K562 (cell line): Measurements from ENCODE around the gene WWOX. TPM values are rescaled to one million over a fixed set of nuclear protein-coding genes. Genes with fewer than 3 reads are reported as not detected.

Experiments used
- ATAC-seq: fragments of 200-7000 bp; cut with Tn5 transposase; 3 replicates; pipeline ENCODE4 v1.9.1; 2020; ENCODE audit warnings: moderate library complexity
- BruUV-seq: library from RNA; stranded (reverse); fragments of 400-500 nt; replicated peaks from 2 replicates; lab custom pipeline; 2021; lab: Mats Ljungman, UMichigan
- CTCF ChIA-PET: fragments of 300-600 bp; formaldehyde crosslinking; extraction: SDS; loops from one replicate; lab custom pipeline; 2021; ENCODE audit warnings: low intra/inter-chr PET ratio; lab: Yijun Ruan, JAX
- POLR2A ChIA-PET: fragments of 300-600, 350-650 bp; sonication (Branson Sonifier 250); formaldehyde crosslinking; extraction: SDS; loops from one replicate; lab custom pipeline; 2021; ENCODE audit warnings: antibody characterized with exemption, inconsistent platforms; lab: Yijun Ruan, JAX
- DNase-seq, 4 experiments: peaks; one replicate each; pipeline versions ENCODE4 v3.0.0 to v3.0.0-alpha.2; 2011 to 2018; ENCODE audit warnings: low spot score in 3 of 4, mixed read lengths in 3 of 4; ENCODE audit errors: extremely low read depth in 1 of 4
- FAIRE-seq: peaks from 2 replicates; lab custom pipeline; 2011; peaks lifted over from hg19 to GRCh38; lab: Jason Lieb, UNC
- H2AFZ ChIP-seq: 2 replicates; pipeline ENCODE4 v1.6.0; 2011; ENCODE audit warnings: low read depth, low read length, control low read depth, inconsistent platforms
- H3K27ac ChIP-seq: fragments of 200-600 bp; 3 replicates; pipeline ENCODE4 v1.8.0; 2011; ENCODE audit warnings: low read depth, mild to moderate bottlenecking, control low read depth, inconsistent platforms, low read length, moderate library complexity, mixed read lengths; ENCODE audit errors: extremely low read depth
- H3K27me3 ChIP-seq, 2 experiments: fragments of 300-600 bp in 1 of 2; 2 replicates in 1 of 2; 3 replicates in 1 of 2; pipeline versions ENCODE4 v1.6.0 to v1.8.0; 2011; ENCODE audit warnings: inconsistent platforms in 2 of 2, low read length in 2 of 2, mild to moderate bottlenecking in 1 of 2, mixed read lengths in 1 of 2, moderate library complexity in 1 of 2; ENCODE audit not compliant: control insufficient read depth in 2 of 2, insufficient read depth in 2 of 2
- H3K36me3 ChIP-seq: fragments of 300-600 bp; 3 replicates; pipeline ENCODE4 v1.8.0; 2011; ENCODE audit warnings: mild to moderate bottlenecking, low read length, inconsistent platforms; ENCODE audit not compliant: control insufficient read depth, insufficient read depth
- H3K4me1 ChIP-seq, 2 experiments: fragments of 200-600 bp in 1 of 2; replicated peaks in 1 of 2; 2 replicates in 1 of 2; 3 replicates in 1 of 2; pipeline versions ENCODE4 v1.5.1 to v1.8.0; 2011; ENCODE audit warnings: inconsistent platforms in 2 of 2, low read length in 2 of 2, mild to moderate bottlenecking in 1 of 2, mixed read lengths in 1 of 2, moderate library complexity in 1 of 2; ENCODE audit not compliant: control insufficient read depth in 2 of 2, insufficient read depth in 2 of 2
- H3K4me2 ChIP-seq: 2 replicates; pipeline ENCODE4 v1.6.1; 2011; ENCODE audit warnings: low read length, control low read depth, inconsistent platforms, mixed read lengths; ENCODE audit not compliant: insufficient read depth
- H3K4me3 ChIP-seq: fragments of 200-600 bp; sonication (generic), shearing (Covaris generic); 2 replicates; pipeline ENCODE4 v1.5.1; 2016; ENCODE audit warnings: control low read depth, inconsistent platforms
- H3K79me2 ChIP-seq: fragments of 200-600 bp; 3 replicates; pipeline ENCODE4 v1.8.0; 2011; ENCODE audit warnings: low read length, inconsistent platforms; ENCODE audit not compliant: control insufficient read depth, insufficient read depth
- H3K9ac ChIP-seq, 2 experiments: 2 replicates each; pipeline versions ENCODE4 v1.6.0 to v1.6.1; 2011; ENCODE audit warnings: low read depth in 2 of 2, low read length in 2 of 2, control low read depth in 1 of 2, inconsistent platforms in 1 of 2, mild to moderate bottlenecking in 1 of 2, mixed read lengths in 1 of 2; ENCODE audit not compliant: insufficient read depth in 1 of 2
- H3K9me1 ChIP-seq: one replicate; pipeline ENCODE4 v1.6.0; 2011; ENCODE audit warnings: inconsistent platforms, mild to moderate bottlenecking, low read length, moderate library complexity; ENCODE audit not compliant: control insufficient read depth, insufficient read depth
- H3K9me3 ChIP-seq: replicated peaks from 2 replicates; pipeline ENCODE4 v1.5.1; 2011; ENCODE audit warnings: low read depth, low read length, inconsistent platforms; ENCODE audit not compliant: control insufficient read depth, insufficient read depth
- H4K20me1 ChIP-seq: replicated peaks from 2 replicates; pipeline ENCODE4 v1.6.1; 2011; ENCODE audit warnings: low read length, inconsistent platforms, mixed read lengths; ENCODE audit not compliant: control insufficient read depth, insufficient read depth
- CCAR2 ChIP-seq: fragments of 200-400 bp; formaldehyde crosslinking; IDR thresholded peaks from 2 replicates; pipeline ENCODE4 v1.6.1; 2017; ENCODE audit warnings: mild to moderate bottlenecking, low read depth, low read length
- NFE2L1 ChIP-seq: fragments of 450-650 bp; IDR thresholded peaks from 2 replicates; pipeline ENCODE4 v1.6.1; 2016; ENCODE audit warnings: missing genetic modification characterization, low read depth, mild to moderate bottlenecking, missing compliant biosample characterization, moderate library complexity, borderline replicate concordance
- PTTG1 ChIP-seq: fragments of 450-650 bp; IDR thresholded peaks from 2 replicates; pipeline ENCODE4 v1.6.1; 2016; ENCODE audit warnings: low read depth, mild to moderate bottlenecking, missing genetic modification characterization, missing compliant biosample characterization
- RBM15 ChIP-seq: fragments of 200-400 bp; formaldehyde crosslinking; IDR thresholded peaks from 2 replicates; pipeline ENCODE4 v1.6.1; 2018; ENCODE audit warnings: mild to moderate bottlenecking, low read length, moderate library complexity; ENCODE audit not compliant: insufficient read depth
- SPI1 ChIP-seq: IDR thresholded peaks from 2 replicates; pipeline ENCODE4 v1.6.1; 2011; ENCODE audit warnings: low read depth, low read length, control low read depth, borderline replicate concordance
- YBX1 ChIP-seq: fragments of 450-650 bp; IDR thresholded peaks from 2 replicates; pipeline ENCODE4 v1.7.1; 2016; ENCODE audit warnings: mild to moderate bottlenecking
- WGBS: fragments of 100-300 bp; shearing (Covaris generic); methylation state at CpG from one replicate; pipeline ENCODE4 v1.1.6; 2016; ENCODE audit warnings: low coverage, mixed read lengths; ENCODE audit not compliant: insufficient coverage; ENCODE audit errors: missing lambda C conversion rate; 5-methylcytosine and 5-hydroxymethylcytosine counted together
- in situ Hi-C: fragments of 300-500 bp; cut with MboI; formaldehyde crosslinking; loops from 4 replicates; pipeline ENCODE4 v1.15.0; 2018; ENCODE audit warnings: inconsistent platforms, mixed read lengths
- intact Hi-C: fragments of 100-400 bp; cut with micrococcal nuclease; formaldehyde crosslinking; loops from 2 replicates; pipeline ENCODE4 v1.14.2; 2022
- polyA plus RNA-seq, 8 experiments: library from polyadenylated mRNA; depleted of rRNA in 4 of 8; stranded (reverse) in 5 of 8; unstranded in 3 of 8; fragments of >200 nt; fragmentation: Nextera tagmentation in 2 of 8; fragmentation: Illumina TruSeq in 1 of 8; extraction: Ambion mirVana in 2 of 8; extraction: Trizol in 1 of 8; gene quantifications; 2 replicates each; pipeline versions ENCODE4 v1.2.1 to v1.2.3, GENCODE V29; 2011 to 2014; ENCODE audit warnings: inconsistent platforms in 1 of 8, missing spikeins in 1 of 8
- total RNA-seq, 7 experiments: library from RNA; depleted of rRNA in 6 of 7; stranded (reverse); fragments of >200 nt in 6 of 7; fragmentation: Illumina TruSeq in 2 of 7; extraction: Trizol in 2 of 7; gene quantifications; 2 replicates each; pipeline versions ENCODE4 v1.2.1 to v1.2.3, GENCODE V29; 2011 to 2021; ENCODE audit warnings: low replicate concordance in 1 of 7
- TF ChIP-seq, protein P1 (sequence below): fragments of 250-450 bp; sonication (Bioruptor Pico); IDR thresholded peaks from 2 replicates; pipeline ENCODE4 v1.5.0; 2020; ENCODE audit warnings: mild to moderate bottlenecking, borderline replicate concordance
- TF ChIP-seq, protein P2 (sequence below): fragments of 450-650 bp; IDR thresholded peaks from 2 replicates; pipeline ENCODE4 v1.6.1; 2017; ENCODE audit warnings: antibody characterized with exemption

WWOX gene
- total and polyA plus RNA-seq, 9 of the 15 experiments (the other 6 are each of a cell fraction or from before 2014, with no cell fraction given): 1.6 to 22.7 (median 8.1) TPM

DNA sequence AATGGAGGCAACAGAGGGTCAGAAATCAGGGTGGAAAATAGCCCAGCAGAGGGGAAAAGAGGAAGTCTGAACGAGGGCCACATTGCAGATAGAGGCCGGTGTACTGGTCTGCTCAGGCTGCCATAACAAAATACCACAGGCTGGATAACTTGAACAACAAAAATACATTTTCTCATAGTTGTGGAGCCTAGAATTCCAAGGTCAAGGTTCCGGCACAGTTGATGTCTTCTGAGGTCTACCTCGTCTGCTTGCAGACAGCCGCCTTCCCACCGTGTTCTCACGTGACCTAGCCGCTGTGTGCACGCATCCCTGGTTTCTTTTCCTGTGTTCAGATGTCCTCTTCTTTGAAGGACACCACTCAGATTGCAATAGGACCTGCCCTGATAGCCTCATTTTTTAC is 249.4 kb downstream of the WWOX start:
- Histone ChIP-seq H3K27me3 (peaks cover 2 to 14% of the 10 kb centered on the region in 2 experiments; a peak in 2 of 5 replicates), H3K4me2 (no peak overlapping the region), H3K9me3 (no peaks in the 10 kb centered on the region), H2AFZ (no peak overlapping the region), H4K20me1 (no peaks in the 10 kb centered on the region), H3K36me3 (no peaks in the 10 kb centered on the region), H3K4me3 (no peak overlapping the region), H3K27ac (no peak overlapping the region), H3K9me1 (no peaks in the 10 kb centered on the region), H3K79me2 (no peaks in the 10 kb centered on the region), H3K9ac (no peak overlapping the region), H3K4me1 (no peaks in the 10 kb centered on the region)
- CTCF ChIA-PET: no interaction called here
- FAIRE-seq (no peak), DNase-seq (no peak), ATAC-seq (no peak)
- BruUV-seq: no TSS peak
- TF ChIP-seq, protein P1, sequence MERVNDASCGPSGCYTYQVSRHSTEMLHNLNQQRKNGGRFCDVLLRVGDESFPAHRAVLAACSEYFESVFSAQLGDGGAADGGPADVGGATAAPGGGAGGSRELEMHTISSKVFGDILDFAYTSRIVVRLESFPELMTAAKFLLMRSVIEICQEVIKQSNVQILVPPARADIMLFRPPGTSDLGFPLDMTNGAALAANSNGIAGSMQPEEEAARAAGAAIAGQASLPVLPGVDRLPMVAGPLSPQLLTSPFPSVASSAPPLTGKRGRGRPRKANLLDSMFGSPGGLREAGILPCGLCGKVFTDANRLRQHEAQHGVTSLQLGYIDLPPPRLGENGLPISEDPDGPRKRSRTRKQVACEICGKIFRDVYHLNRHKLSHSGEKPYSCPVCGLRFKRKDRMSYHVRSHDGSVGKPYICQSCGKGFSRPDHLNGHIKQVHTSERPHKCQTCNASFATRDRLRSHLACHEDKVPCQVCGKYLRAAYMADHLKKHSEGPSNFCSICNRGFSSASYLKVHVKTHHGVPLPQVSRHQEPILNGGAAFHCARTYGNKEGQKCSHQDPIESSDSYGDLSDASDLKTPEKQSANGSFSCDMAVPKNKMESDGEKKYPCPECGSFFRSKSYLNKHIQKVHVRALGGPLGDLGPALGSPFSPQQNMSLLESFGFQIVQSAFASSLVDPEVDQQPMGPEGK: no peak
- TF ChIP-seq, protein P2, sequence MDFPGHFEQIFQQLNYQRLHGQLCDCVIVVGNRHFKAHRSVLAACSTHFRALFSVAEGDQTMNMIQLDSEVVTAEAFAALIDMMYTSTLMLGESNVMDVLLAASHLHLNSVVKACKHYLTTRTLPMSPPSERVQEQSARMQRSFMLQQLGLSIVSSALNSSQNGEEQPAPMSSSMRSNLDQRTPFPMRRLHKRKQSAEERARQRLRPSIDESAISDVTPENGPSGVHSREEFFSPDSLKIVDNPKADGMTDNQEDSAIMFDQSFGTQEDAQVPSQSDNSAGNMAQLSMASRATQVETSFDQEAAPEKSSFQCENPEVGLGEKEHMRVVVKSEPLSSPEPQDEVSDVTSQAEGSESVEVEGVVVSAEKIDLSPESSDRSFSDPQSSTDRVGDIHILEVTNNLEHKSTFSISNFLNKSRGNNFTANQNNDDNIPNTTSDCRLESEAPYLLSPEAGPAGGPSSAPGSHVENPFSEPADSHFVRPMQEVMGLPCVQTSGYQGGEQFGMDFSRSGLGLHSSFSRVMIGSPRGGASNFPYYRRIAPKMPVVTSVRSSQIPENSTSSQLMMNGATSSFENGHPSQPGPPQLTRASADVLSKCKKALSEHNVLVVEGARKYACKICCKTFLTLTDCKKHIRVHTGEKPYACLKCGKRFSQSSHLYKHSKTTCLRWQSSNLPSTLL: no peak
- TF ChIP-seq RBM15 (no peak), YBX1 (no peak), NFE2L1 (tag) (no peak), PTTG1 (tag) (no peak), SPI1 (peak; percentile 37; the same call in 1 of the 2 replicates), CCAR2 (no peak)
- in situ Hi-C loops: no loop called here
- POLR2A ChIA-PET: no interaction called here
- 0% methylated on average over 7 of the region's 9 CpGs for WGBS
- intact Hi-C loops: no loop called here
